Mononuclear cell (primary cell): ENCODE measurements around the gene ANGPTL8. TPM values are rescaled to one million over a fixed set of nuclear protein-coding genes. Genes with fewer than 3 reads are reported as not detected.

ENCODE experiments used
- H3K27me3 ChIP-seq: 2 replicates; pipeline ENCODE4 v1.6.0; 2011; ENCODE audit warnings: low read length, control low read depth; ENCODE audit not compliant: insufficient read depth
- H3K4me1 ChIP-seq: 2 replicates; pipeline ENCODE4 v1.5.1; 2011; ENCODE audit warnings: mild to moderate bottlenecking, low read length, control low read depth; ENCODE audit not compliant: insufficient read depth
- H3K4me3 ChIP-seq: 2 replicates; pipeline ENCODE4 v1.5.1; 2011; ENCODE audit warnings: mild to moderate bottlenecking, low read length, moderate library complexity
- H3K9me3 ChIP-seq: 2 replicates; pipeline ENCODE4 v1.5.1; 2011; ENCODE audit warnings: low read depth, mild to moderate bottlenecking, control low read depth, low read length
- total RNA-seq: library from RNA; depleted of rRNA; stranded (reverse); fragments of >200 nt; gene quantifications from one replicate; pipeline ENCODE4 v1.2.3, GENCODE V29; 2012

ANGPTL8 gene
- total RNA-seq, 1 donor: not detected

GRCh38 chr19:11274533-11275086, 35.2 kb downstream of the ANGPTL8 start:
- H3K4me3 ChIP-seq: no peak overlapping the region
- H3K27me3 ChIP-seq: peaks cover 27% of the 10 kb centered on the region
- no peaks in the 10 kb centered on the region for H3K9me3 ChIP-seq
- peaks cover 6% of the 10 kb centered on the region for H3K4me1 ChIP-seq

- no peaks in the 10 kb centered on the region for H3K9me3 ChIP-seq
- H3K4me3 ChIP-seq: no peak overlapping the region
- peaks cover 15% of the 10 kb centered on the region for H3K4me1 ChIP-seq
- H3K27me3 ChIP-seq: peaks cover 43% of the 10 kb centered on the region
These were observed 39.3 kb downstream of the ANGPTL8 start for GRCh38 chr19:11278670-11279069.

GRCh38 chr19:11279505-11280236, 40.3 kb downstream of the ANGPTL8 start:
- H3K4me1 ChIP-seq: peaks cover 15% of the 10 kb centered on the region
- H3K27me3 ChIP-seq: peaks cover 39% of the 10 kb centered on the region
- H3K9me3 ChIP-seq: no peaks in the 10 kb centered on the region
- no peak overlapping the region for H3K4me3 ChIP-seq

GRCh38 chr19:11281356-11282049, 42.1 kb downstream of the ANGPTL8 start:
- Histone ChIP-seq H3K9me3 (no peaks in the 10 kb centered on the region), H3K4me3 (no peak overlapping the region), H3K27me3 (peaks cover 31% of the 10 kb centered on the region), H3K4me1 (peaks cover 15% of the 10 kb centered on the region)

- no peaks in the 10 kb centered on the region for H3K9me3 ChIP-seq
- H3K4me1 ChIP-seq: peaks cover 9% of the 10 kb centered on the region
- peaks cover 25% of the 10 kb centered on the region for H3K27me3 ChIP-seq
- no peak overlapping the region for H3K4me3 ChIP-seq
These were observed 45.1 kb downstream of the ANGPTL8 start for GRCh38 chr19:11284515-11284914.

- no peaks in the 10 kb centered on the region for H3K9me3 ChIP-seq
- no peaks in the 10 kb centered on the region for H3K4me1 ChIP-seq
- H3K27me3 ChIP-seq: peaks cover 23% of the 10 kb centered on the region
- no peak overlapping the region for H3K4me3 ChIP-seq
These were observed 47.0 kb downstream of the ANGPTL8 start for GRCh38 chr19:11286312-11286974.

- peaks cover 12% of the 10 kb centered on the region for H3K27me3 ChIP-seq
- no peaks in the 10 kb centered on the region for H3K9me3 ChIP-seq
- H3K4me1 ChIP-seq: peaks cover 13% of the 10 kb centered on the region
- H3K4me3 ChIP-seq: no peak overlapping the region
These were observed 48.9 kb downstream of the ANGPTL8 start for GRCh38 chr19:11288349-11288748.

- Histone ChIP-seq H3K27me3 (peaks cover 6% of the 10 kb centered on the region), H3K4me1 (peaks cover 32% of the 10 kb centered on the region), H3K4me3 (no peak overlapping the region), H3K9me3 (no peaks in the 10 kb centered on the region)
These were observed 50.8 kb downstream of the ANGPTL8 start for GRCh38 chr19:11290256-11290655.

- no peaks in the 10 kb centered on the region for H3K9me3 ChIP-seq
- H3K27me3 ChIP-seq: peaks cover 6% of the 10 kb centered on the region
- no peak overlapping the region for H3K4me3 ChIP-seq
- peaks cover 44% of the 10 kb centered on the region for H3K4me1 ChIP-seq
These were observed 52.0 kb downstream of the ANGPTL8 start for GRCh38 chr19:11291415-11291814.

Other genes starting within 250 kb of the ANGPTL8 start
- gene LDLR, start 150.2 kb upstream of the ANGPTL8 start, total RNA-seq: 58.1 TPM
- gene SPC24, start 83.8 kb upstream of the ANGPTL8 start, total RNA-seq: 0.10 TPM
- gene KANK2, start 42.1 kb upstream of the ANGPTL8 start, total RNA-seq: 1.4 TPM
- gene DOCK6, start 22.9 kb downstream of the ANGPTL8 start, total RNA-seq: 0.10 TPM
- gene TSPAN16, start 56.5 kb downstream of the ANGPTL8 start, total RNA-seq: not detected
- gene RAB3D, start 100.0 kb downstream of the ANGPTL8 start, total RNA-seq: 12.1 TPM
- gene TMEM205, start 106.6 kb downstream of the ANGPTL8 start, total RNA-seq: 34.3 TPM
- gene CCDC159, start 106.9 kb downstream of the ANGPTL8 start, total RNA-seq: 15.6 TPM
- 7.3 TPM for gene PLPPR2, start 115.8 kb downstream of the ANGPTL8 start, total RNA-seq
- 0.94 TPM for gene SWSAP1, start 135.0 kb downstream of the ANGPTL8 start, total RNA-seq
- gene EPOR, start 144.7 kb downstream of the ANGPTL8 start, total RNA-seq: 8.8 TPM
- gene RGL3, start 179.7 kb downstream of the ANGPTL8 start, total RNA-seq: not detected
- gene ODAD3, start 195.5 kb downstream of the ANGPTL8 start, total RNA-seq: not detected
- 67.1 TPM for gene PRKCSH, start 196.0 kb downstream of the ANGPTL8 start, total RNA-seq
- not detected for gene ELAVL3, start 241.4 kb downstream of the ANGPTL8 start, total RNA-seq